Measurements from ENCODE around the gene TMEM30A.

GRCh38 chr6:75296811-75297779 lies 12.5 kb upstream of the TMEM30A start:
- TF ChIP-seq CTCF (IDR thresholded peaks at IDR 0.05) (peak; percentile 58 to 77 (median 68)), POLR2A (IDR thresholded peaks at IDR 0.05) (no peak)
